ENCODE results near the gene CDAN1.
"Not testable (repeated sequence)": the region's sequence is repeated elsewhere in the genome, so short reads cannot be mapped to it uniquely, and the experiment has no call there.

Gene CDAN1

GRCh38 chr15:42736793-42737528, at the start of gene CDAN1:
Gene CDAN1 (minus strand): TSS chr15:42737128. CDS start chr15:42737102, 26 bp downstream.
- peak; percentile 75 for DNase-seq (ENCODE audit: low read depth)

GRCh38 chr15:42785569-42785968, 48.6 kb upstream of the CDAN1 start:
- no peak for DNase-seq (ENCODE audit: low read depth)

- no peak for DNase-seq (ENCODE audit: low read depth)
Measured at GRCh38 chr15:42784705-42785104, 47.8 kb upstream of the CDAN1 start.

GRCh38 chr15:42782716-42783115, 45.8 kb upstream of the CDAN1 start:
- no peak for DNase-seq (ENCODE audit: low read depth)

- DNase-seq (ENCODE audit: low read depth): no peak
Measured at GRCh38 chr15:42775416-42775815, 38.5 kb upstream of the CDAN1 start.

- DNase-seq (ENCODE audit: low read depth): no peak
Measured at GRCh38 chr15:42772901-42773300, 36.0 kb upstream of the CDAN1 start.

GRCh38 chr15:42772144-42772543, 35.2 kb upstream of the CDAN1 start:
- no peak for DNase-seq (ENCODE audit: low read depth)

- DNase-seq (ENCODE audit: low read depth): not testable (repeated sequence)
Measured at GRCh38 chr15:42766109-42766508, 29.2 kb upstream of the CDAN1 start.

- not testable (repeated sequence) for DNase-seq (ENCODE audit: low read depth)
Measured at GRCh38 chr15:42764154-42764731, 27.3 kb upstream of the CDAN1 start.

- not testable (repeated sequence) for DNase-seq (ENCODE audit: low read depth)
Measured at GRCh38 chr15:42761813-42762212, 24.9 kb upstream of the CDAN1 start.

GRCh38 chr15:42760759-42761158, 23.8 kb upstream of the CDAN1 start:
- DNase-seq (ENCODE audit: low read depth): no peak

- DNase-seq (ENCODE audit: low read depth): no peak
Measured at GRCh38 chr15:42759093-42759492, 22.2 kb upstream of the CDAN1 start.

GRCh38 chr15:42750306-42750705, 13.4 kb upstream of the CDAN1 start:
- DNase-seq (ENCODE audit: low read depth): no peak

GRCh38 chr15:42749266-42749665, 12.3 kb upstream of the CDAN1 start:
- DNase-seq (ENCODE audit: low read depth): no peak

GRCh38 chr15:42744195-42744594, 7.3 kb upstream of the CDAN1 start:
- DNase-seq (ENCODE audit: low read depth): no peak

- DNase-seq (ENCODE audit: low read depth): no peak
Measured at GRCh38 chr15:42742149-42742548, 5.2 kb upstream of the CDAN1 start.

GRCh38 chr15:42741710-42742109, 4.8 kb upstream of the CDAN1 start:
- no peak for DNase-seq (ENCODE audit: low read depth)

GRCh38 chr15:42737529-42738328, 801 bp upstream of the CDAN1 start:
- peak; percentile 9 for DNase-seq (ENCODE audit: low read depth)

GRCh38 chr15:42736178-42736792, 643 bp downstream of the CDAN1 start:
- DNase-seq (ENCODE audit: low read depth): peak; percentile 12

GRCh38 chr15:42735382-42736165, 1.4 kb downstream of the CDAN1 start:
- no peak for DNase-seq (ENCODE audit: low read depth)

- DNase-seq (ENCODE audit: low read depth): no peak
Measured at GRCh38 chr15:42734076-42734672, 2.8 kb downstream of the CDAN1 start.
